ENCODE measurements around the gene DHX38. TPM values are rescaled to one million over a fixed set of nuclear protein-coding genes. Genes with fewer than 3 reads are reported as not detected.

Gene DHX38
- total and polyA plus RNA-seq, 12 donors, result 29.1 to 50.6 (median 37.4) TPM

- peaks cover 0 to 17% (median 0%) of the 10 kb centered on the region in 11 donors for H3K9me3 ChIP-seq
- ATAC-seq, result no peak
- TF ChIP-seq CTCF (IDR thresholded peaks at IDR 0.05), result no peak
- no peak overlapping the region for H3K27ac ChIP-seq
- peaks cover 0 to 9% (median 0%) of the 10 kb centered on the region in 9 donors for H3K4me1 ChIP-seq
- H3K4me3 ChIP-seq, result no peak overlapping the region
- 63% methylated on average over 3 of the region's 3 CpGs for WGBS, 2 donors
- DNase-seq, result no peak
- peaks cover 0 to 50% (median 35%) of the 10 kb centered on the region in 9 donors for H3K36me3 ChIP-seq
- intact Hi-C loops (cut with DNase I), result no loop called here
- no peaks in the 10 kb centered on the region for H3K27me3 ChIP-seq
Observed at GRCh38 chr16:72083778-72084404, 9.8 kb upstream of the DHX38 start.

- Histone ChIP-seq H3K27ac (peak overlapping the region in 2 of 10 donors; percentile 42 to 49), H3K4me3 (no peak overlapping the region), H3K9me3 (peaks cover 0 to 17% (median 0%) of the 10 kb centered on the region in 11 donors), H3K27me3 (no peaks in the 10 kb centered on the region), H3K4me1 (peaks cover 0 to 9% (median 0%) of the 10 kb centered on the region in 9 donors), H3K36me3 (peaks cover 0 to 55% (median 35%) of the 10 kb centered on the region in 9 donors)
- intact Hi-C loops (cut with DNase I), result no loop called here
- 98 to 99% methylated on average over 10 of the region's 10 CpGs for whole genome bisulfite sequencing, 2 donors
- DNase-seq (no peak), ATAC-seq (no peak)
- no peak for TF ChIP-seq CTCF (IDR thresholded peaks at IDR 0.05)
Observed at GRCh38 chr16:72084445-72084844, 9.2 kb upstream of the DHX38 start.

- Histone ChIP-seq H3K9me3 (peaks cover 0 to 17% (median 0%) of the 10 kb centered on the region in 11 donors), H3K4me1 (peaks cover 0 to 9% (median 0%) of the 10 kb centered on the region in 9 donors), H3K36me3 (peaks cover 0 to 61% (median 35%) of the 10 kb centered on the region in 9 donors), H3K4me3 (no peak overlapping the region), H3K27ac (peak overlapping the region in 7 of 10 donors; percentile 13 to 64 (median 42)), H3K27me3 (no peaks in the 10 kb centered on the region)
- DNase-seq, result peak; percentile 58 to 60
- intact Hi-C loops (cut with DNase I), result no loop called here
- no peak for TF ChIP-seq CTCF (IDR thresholded peaks at IDR 0.05)
- peak; percentile 61 to 96 (median 88) for ATAC-seq
- 58 to 66% methylated on average over 2 of the region's 2 CpGs for WGBS, 2 donors
Observed at GRCh38 chr16:72085002-72085401, 8.6 kb upstream of the DHX38 start.

GRCh38 chr16:72091217-72091616, 2.4 kb upstream of the DHX38 start:
- WGBS, 2 donors, result 86% methylated on average over 3 of the region's 3 CpGs
- peaks cover 0 to 56% (median 22%) of the 10 kb centered on the region in 9 donors for H3K36me3 ChIP-seq
- ATAC-seq, result no peak
- H3K27ac ChIP-seq, result peak overlapping the region in 1 of 10 donors; percentile 95
- no peak for TF ChIP-seq CTCF (IDR thresholded peaks at IDR 0.05)
- H3K4me3 ChIP-seq, result no peak overlapping the region
- intact Hi-C loops (cut with DNase I), result loop anchor here in 3 of 10 donors (10.0 kb wide), 2 partner anchors 76 to 206 kb away; partner anchors contain the start of gene ZNF821 (in 1 of the 3)
- H3K4me1 ChIP-seq, result peaks cover 0 to 46% (median 33%) of the 10 kb centered on the region in 9 donors
- H3K9me3 ChIP-seq, result no peaks in the 10 kb centered on the region
- H3K27me3 ChIP-seq, result no peaks in the 10 kb centered on the region
- no peak for DNase-seq
